ENCODE results near the gene HPX.

DNA sequence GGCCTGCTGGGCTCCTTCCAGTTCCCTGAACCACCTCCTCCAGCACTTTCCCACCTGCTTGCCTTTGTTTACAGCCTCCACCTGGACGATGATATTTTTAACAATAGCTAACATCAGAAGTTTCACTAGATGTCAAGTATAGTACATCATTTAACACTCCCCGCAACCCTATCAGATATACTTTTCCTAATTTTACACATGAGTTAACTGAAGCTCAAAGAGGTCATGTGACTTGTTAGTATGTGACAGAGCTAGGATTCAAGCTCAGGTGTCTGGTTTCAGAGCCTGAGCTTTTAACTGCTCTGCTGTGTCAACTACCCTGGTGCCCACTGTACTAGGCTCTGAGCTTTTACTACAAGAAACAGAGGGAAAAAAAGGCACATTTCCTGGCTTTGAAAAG lies 14.3 kb upstream of the HPX start:
- TF ChIP-seq POLR2A (IDR thresholded peaks at IDR 0.05), result no peak
- TF ChIP-seq, protein P1, sequence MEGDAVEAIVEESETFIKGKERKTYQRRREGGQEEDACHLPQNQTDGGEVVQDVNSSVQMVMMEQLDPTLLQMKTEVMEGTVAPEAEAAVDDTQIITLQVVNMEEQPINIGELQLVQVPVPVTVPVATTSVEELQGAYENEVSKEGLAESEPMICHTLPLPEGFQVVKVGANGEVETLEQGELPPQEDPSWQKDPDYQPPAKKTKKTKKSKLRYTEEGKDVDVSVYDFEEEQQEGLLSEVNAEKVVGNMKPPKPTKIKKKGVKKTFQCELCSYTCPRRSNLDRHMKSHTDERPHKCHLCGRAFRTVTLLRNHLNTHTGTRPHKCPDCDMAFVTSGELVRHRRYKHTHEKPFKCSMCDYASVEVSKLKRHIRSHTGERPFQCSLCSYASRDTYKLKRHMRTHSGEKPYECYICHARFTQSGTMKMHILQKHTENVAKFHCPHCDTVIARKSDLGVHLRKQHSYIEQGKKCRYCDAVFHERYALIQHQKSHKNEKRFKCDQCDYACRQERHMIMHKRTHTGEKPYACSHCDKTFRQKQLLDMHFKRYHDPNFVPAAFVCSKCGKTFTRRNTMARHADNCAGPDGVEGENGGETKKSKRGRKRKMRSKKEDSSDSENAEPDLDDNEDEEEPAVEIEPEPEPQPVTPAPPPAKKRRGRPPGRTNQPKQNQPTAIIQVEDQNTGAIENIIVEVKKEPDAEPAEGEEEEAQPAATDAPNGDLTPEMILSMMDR (IDR thresholded peaks at IDR 0.05), result no peak
